ENCODE measurements around the gene FRMPD1. TPM values are rescaled to one million over a fixed set of nuclear protein-coding genes. Genes with fewer than 3 reads are reported as not detected.
A peak's percentile ranks its signal among the peaks of the same experiment; 100 is the strongest.

Gene FRMPD1
- total RNA-seq, 4 donors from 2014 or later = 0.34 to 0.50 (median 0.45) TPM; not detected in 1

GRCh38 chr9:37715991-37716505, 65.3 kb downstream of the FRMPD1 start:
- no peaks in the 10 kb centered on the region for H3K36me3 ChIP-seq
- peak; percentile 50 for DNase-seq (ENCODE audit: extremely low spot score)
- intact Hi-C loops (cut with DNase I) = no loop called here
- H3K27ac ChIP-seq (replicated peaks in 1 of 4) = no peak overlapping the region
- WGBS = 85% methylated on average over 5 of the region's 5 CpGs
- no peaks in the 10 kb centered on the region for H3K4me1 ChIP-seq
- H3K4me3 ChIP-seq = no peak overlapping the region
- H3K9me3 ChIP-seq = no peaks in the 10 kb centered on the region
- no peak for TF ChIP-seq POLR2A (IDR thresholded peaks at IDR 0.05; ENCODE audit: low read depth)
- TF ChIP-seq POLR2AphosphoS5 (IDR thresholded peaks at IDR 0.05) = no peak
- no peak for TF ChIP-seq EP300 (IDR thresholded peaks at IDR 0.05)
- TF ChIP-seq CTCF (IDR thresholded peaks at IDR 0.05) = no peak
- H3K27me3 ChIP-seq = peaks cover 0 to 5% (median 0%) of the 10 kb centered on the region in 4 donors

- peaks cover 0 to 5% (median 0%) of the 10 kb centered on the region in 4 donors for H3K27me3 ChIP-seq
- H3K4me3 ChIP-seq = no peak overlapping the region
- no peak overlapping the region for H3K27ac ChIP-seq (replicated peaks in 1 of 4)
- H3K36me3 ChIP-seq = no peaks in the 10 kb centered on the region
- 83% methylated on average over 2 of the region's 2 CpGs for WGBS
- intact Hi-C loops (cut with DNase I) = no loop called here
- DNase-seq (ENCODE audit: extremely low spot score) = peak; percentile 37
- H3K9me3 ChIP-seq = no peaks in the 10 kb centered on the region
- H3K4me1 ChIP-seq = no peaks in the 10 kb centered on the region
- TF ChIP-seq POLR2A (IDR thresholded peaks at IDR 0.05; ENCODE audit: low read depth) (no peak), POLR2AphosphoS5 (IDR thresholded peaks at IDR 0.05) (no peak), EP300 (IDR thresholded peaks at IDR 0.05) (no peak), CTCF (IDR thresholded peaks at IDR 0.05) (no peak)
Observed at GRCh38 chr9:37719526-37719925, 68.8 kb downstream of the FRMPD1 start.

GRCh38 chr9:37727013-37727412, 76.3 kb downstream of the FRMPD1 start:
- intact Hi-C loops (cut with DNase I) = no loop called here
- Histone ChIP-seq H3K9me3 (no peaks in the 10 kb centered on the region), H3K4me3 (no peak overlapping the region), H3K4me1 (no peaks in the 10 kb centered on the region), H3K27me3 (peaks cover 0 to 50% (median 0%) of the 10 kb centered on the region in 4 donors), H3K36me3 (no peaks in the 10 kb centered on the region), H3K27ac (replicated peaks in 1 of 4) (no peak overlapping the region)
- 94% methylated on average over 5 of the region's 5 CpGs for WGBS
- TF ChIP-seq POLR2AphosphoS5 (IDR thresholded peaks at IDR 0.05) (no peak), CTCF (IDR thresholded peaks at IDR 0.05) (no peak)
- DNase-seq (ENCODE audit: extremely low spot score) = no peak

- no peaks in the 10 kb centered on the region for H3K4me1 ChIP-seq
- no peaks in the 10 kb centered on the region for H3K36me3 ChIP-seq
- intact Hi-C loops (cut with DNase I) = no loop called here
- WGBS = 100% methylated on average over 3 of the region's 9 CpGs
- H3K9me3 ChIP-seq = no peaks in the 10 kb centered on the region
- no peak overlapping the region for H3K27ac ChIP-seq (replicated peaks in 1 of 4)
- peaks cover 0 to 54% (median 0%) of the 10 kb centered on the region in 4 donors for H3K27me3 ChIP-seq
- TF ChIP-seq CTCF (IDR thresholded peaks at IDR 0.05) (no peak), POLR2A (IDR thresholded peaks at IDR 0.05; ENCODE audit: low read depth) (no peak), EP300 (IDR thresholded peaks at IDR 0.05) (no peak), POLR2AphosphoS5 (IDR thresholded peaks at IDR 0.05) (no peak)
- no peak for DNase-seq (ENCODE audit: extremely low spot score)
- H3K4me3 ChIP-seq = no peak overlapping the region
Observed at GRCh38 chr9:37729499-37729898, 78.7 kb downstream of the FRMPD1 start.

- WGBS = 82% methylated on average over 3 of the region's 3 CpGs
- no peak overlapping the region for H3K27ac ChIP-seq (replicated peaks in 1 of 4)
- H3K36me3 ChIP-seq = no peaks in the 10 kb centered on the region
- no peak overlapping the region for H3K4me3 ChIP-seq
- no peaks in the 10 kb centered on the region for H3K4me1 ChIP-seq
- TF ChIP-seq POLR2AphosphoS5 (IDR thresholded peaks at IDR 0.05) = no peak
- no peak for TF ChIP-seq POLR2A (IDR thresholded peaks at IDR 0.05; ENCODE audit: low read depth)
- no peak for TF ChIP-seq CTCF (IDR thresholded peaks at IDR 0.05)
- TF ChIP-seq EP300 (IDR thresholded peaks at IDR 0.05) = no peak
- peaks cover 0 to 54% (median 0%) of the 10 kb centered on the region in 4 donors for H3K27me3 ChIP-seq
- DNase-seq (ENCODE audit: extremely low spot score) = no peak
- intact Hi-C loops (cut with DNase I) = no loop called here
- H3K9me3 ChIP-seq = no peaks in the 10 kb centered on the region
Observed at GRCh38 chr9:37730256-37730655, 79.5 kb downstream of the FRMPD1 start.
